Peyer's patch (tissue), 4 donors: Measurements from ENCODE around the gene AMBRA1.

Experiments
- CTCF ChIP-seq, 6 experiments: fragments of 450-650 bp in 4 of 6; fragments of 200-600 bp in 2 of 6; sonication (generic) in 1 of 6; IDR thresholded peaks; one replicate each; pipeline ENCODE4 v1.5.1; 2017 to 2019; ENCODE audit warnings: antibody characterized with exemption in 6 of 6, mild to moderate bottlenecking in 3 of 6, moderate library complexity in 1 of 6
- POLR2A ChIP-seq, 2 donors: fragments of 450-650 bp; IDR thresholded peaks; one replicate each; pipeline ENCODE4 v1.5.1; 2017; ENCODE audit warnings: antibody characterized with exemption in 2 of 2, mild to moderate bottlenecking in 2 of 2, moderate library complexity in 2 of 2

GRCh38 chr11:46461461-46461927, 132.3 kb downstream of the AMBRA1 start:
- TF ChIP-seq CTCF (IDR thresholded peaks at IDR 0.05) = no peak
- no peak for TF ChIP-seq POLR2A (IDR thresholded peaks at IDR 0.05)
